PFSK-1 (cell line): ENCODE data around the gene AUTS2.

ENCODE experiments used
- FOXP2 ChIP-seq: optimal IDR thresholded peaks from 2 replicates; pipeline ENCODE3; 2011; ENCODE audit warnings: borderline replicate concordance, control low read depth, inconsistent platforms; ENCODE audit not compliant: insufficient read depth; ENCODE audit errors: extremely low read length, extremely low read depth
- POLR2AphosphoS5 ChIP-seq: IDR thresholded peaks from 2 replicates; pipeline ENCODE4 v1.6.1; 2012; ENCODE audit warnings: low read depth, mild to moderate bottlenecking, control low read depth, low read length, moderate library complexity
- SIN3A ChIP-seq: IDR thresholded peaks from 2 replicates; pipeline ENCODE4 v1.6.1; 2012; ENCODE audit warnings: mild to moderate bottlenecking, low read length, moderate library complexity, borderline replicate concordance; ENCODE audit not compliant: insufficient read depth
- TAF1 ChIP-seq: IDR thresholded peaks from 2 replicates; pipeline ENCODE4 v1.6.1; 2012; ENCODE audit warnings: low read length, control low read depth, borderline replicate concordance; ENCODE audit not compliant: insufficient read depth
- TF ChIP-seq, protein P1 (sequence below), 2 experiments: IDR thresholded peaks; 2 replicates each; pipeline versions ENCODE4 v1.6.1 to v1.8.0; 2011 to 2012; ENCODE audit warnings: low read depth in 2 of 2, low read length in 2 of 2, control low read depth in 1 of 2, inconsistent platforms in 1 of 2, mild to moderate bottlenecking in 1 of 2, moderate library complexity in 1 of 2; ENCODE audit not compliant: insufficient read depth in 1 of 2

DNA sequence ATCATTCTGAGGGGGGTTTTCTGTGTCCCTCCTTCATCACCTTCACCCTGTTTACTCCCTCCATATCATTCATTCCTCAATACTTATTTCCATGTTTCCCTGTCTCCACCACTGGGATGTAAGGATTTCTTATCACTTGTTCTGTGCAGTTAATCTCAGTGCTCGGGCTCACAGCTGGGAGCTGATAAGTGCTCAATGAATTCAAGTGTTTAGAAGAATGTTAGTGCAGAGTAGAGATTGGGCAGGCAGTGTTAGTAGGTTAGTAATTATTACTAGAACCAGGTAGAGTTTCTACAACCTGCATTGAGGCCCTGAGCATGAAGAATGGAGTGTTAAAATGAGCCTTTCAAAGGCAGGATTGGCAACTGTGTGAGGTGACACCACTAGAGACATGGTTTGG, 458.1 kb downstream of the AUTS2 start:
- no peak for TF ChIP-seq TAF1
- TF ChIP-seq POLR2AphosphoS5 = no peak
- TF ChIP-seq, protein P1, sequence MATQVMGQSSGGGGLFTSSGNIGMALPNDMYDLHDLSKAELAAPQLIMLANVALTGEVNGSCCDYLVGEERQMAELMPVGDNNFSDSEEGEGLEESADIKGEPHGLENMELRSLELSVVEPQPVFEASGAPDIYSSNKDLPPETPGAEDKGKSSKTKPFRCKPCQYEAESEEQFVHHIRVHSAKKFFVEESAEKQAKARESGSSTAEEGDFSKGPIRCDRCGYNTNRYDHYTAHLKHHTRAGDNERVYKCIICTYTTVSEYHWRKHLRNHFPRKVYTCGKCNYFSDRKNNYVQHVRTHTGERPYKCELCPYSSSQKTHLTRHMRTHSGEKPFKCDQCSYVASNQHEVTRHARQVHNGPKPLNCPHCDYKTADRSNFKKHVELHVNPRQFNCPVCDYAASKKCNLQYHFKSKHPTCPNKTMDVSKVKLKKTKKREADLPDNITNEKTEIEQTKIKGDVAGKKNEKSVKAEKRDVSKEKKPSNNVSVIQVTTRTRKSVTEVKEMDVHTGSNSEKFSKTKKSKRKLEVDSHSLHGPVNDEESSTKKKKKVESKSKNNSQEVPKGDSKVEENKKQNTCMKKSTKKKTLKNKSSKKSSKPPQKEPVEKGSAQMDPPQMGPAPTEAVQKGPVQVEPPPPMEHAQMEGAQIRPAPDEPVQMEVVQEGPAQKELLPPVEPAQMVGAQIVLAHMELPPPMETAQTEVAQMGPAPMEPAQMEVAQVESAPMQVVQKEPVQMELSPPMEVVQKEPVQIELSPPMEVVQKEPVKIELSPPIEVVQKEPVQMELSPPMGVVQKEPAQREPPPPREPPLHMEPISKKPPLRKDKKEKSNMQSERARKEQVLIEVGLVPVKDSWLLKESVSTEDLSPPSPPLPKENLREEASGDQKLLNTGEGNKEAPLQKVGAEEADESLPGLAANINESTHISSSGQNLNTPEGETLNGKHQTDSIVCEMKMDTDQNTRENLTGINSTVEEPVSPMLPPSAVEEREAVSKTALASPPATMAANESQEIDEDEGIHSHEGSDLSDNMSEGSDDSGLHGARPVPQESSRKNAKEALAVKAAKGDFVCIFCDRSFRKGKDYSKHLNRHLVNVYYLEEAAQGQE (IDR thresholded peaks at IDR 0.05; ENCODE audit: insufficient read depth in 1 of 2, low read depth in 2 of 2, low read length in 2 of 2) = no peak
- TF ChIP-seq SIN3A = no peak
- no peak for TF ChIP-seq FOXP2
